Activated B cell treated with CpG ODN at 0.5 μM for 24 hours (primary cell): Measurements from ENCODE around the gene CD276. TPM values are rescaled to one million over a fixed set of nuclear protein-coding genes. Genes with fewer than 3 reads are reported as not detected.

ENCODE experiments used
- ATAC-seq: fragments of 200-7000 bp; cut with Tn5 transposase; one replicate; pipeline ENCODE4 v1.10.0; 2021; ENCODE audit warnings: low read depth, mild to moderate bottlenecking, moderate library complexity
- CTCF ChIA-PET: fragments of 350-600 bp; sonication (Branson Sonifier 250); formaldehyde crosslinking; loops from one replicate; lab custom pipeline; 2021; ENCODE audit warnings: antibody characterized with exemption; lab: Charles Lee
- POLR2A ChIA-PET: fragments of 350-600 bp; sonication (Branson Sonifier 250); formaldehyde crosslinking; loops from one replicate; lab custom pipeline; 2021; ENCODE audit warnings: antibody characterized with exemption; lab: Charles Lee
- DNase-seq: peaks from one replicate; pipeline ENCODE4 v3.0.0; 2022
- H3K27ac Mint-ChIP-seq: one replicate; pipeline ENCODE4 v1.8.0; 2020; ENCODE audit warnings: mixed read lengths
- H3K27me3 Mint-ChIP-seq: one replicate; pipeline ENCODE4 v1.8.0; 2021; ENCODE audit warnings: mixed read lengths
- H3K36me3 Mint-ChIP-seq: one replicate; pipeline ENCODE4 v1.8.0; 2021; ENCODE audit warnings: low read depth, mixed read lengths
- H3K4me1 Mint-ChIP-seq: one replicate; pipeline ENCODE4 v1.8.0; 2021; ENCODE audit warnings: mixed read lengths
- H3K4me3 Mint-ChIP-seq: one replicate; pipeline ENCODE4 v1.8.0; 2020; ENCODE audit warnings: mild to moderate bottlenecking, mixed read lengths
- H3K9me3 Mint-ChIP-seq: one replicate; pipeline ENCODE4 v1.8.0; 2020; ENCODE audit warnings: mixed read lengths
- CTCF ChIP-seq: fragments of 200-600 bp; IDR thresholded peaks from one replicate; pipeline ENCODE4 v1.8.0; 2022; ENCODE audit warnings: antibody characterized with exemption, mild to moderate bottlenecking
- intact Hi-C: fragments of 100-400 bp; cut with micrococcal nuclease; formaldehyde crosslinking; loops from one replicate; pipeline ENCODE4 v1.15.1; 2024
- total RNA-seq: library from RNA; stranded (reverse); gene quantifications from 2 replicates; pipeline ENCODE4 v1.2.3, GENCODE V29; 2022

The CD276 gene
- total RNA-seq, 1 donor from 2014 or later: 0.38 TPM

GRCh38 chr15:73711526-73711925 lies 27.3 kb downstream of the CD276 start:
- H3K27me3 Mint-ChIP-seq: no peaks in the 10 kb centered on the region
- no peaks in the 10 kb centered on the region for H3K36me3 Mint-ChIP-seq
- DNase-seq: no peak
- ATAC-seq: no peak
- POLR2A ChIA-PET: no interaction called here
- CTCF ChIA-PET: no interaction called here
- intact Hi-C loops: no loop called here
- H3K27ac Mint-ChIP-seq: no peak overlapping the region
- H3K9me3 Mint-ChIP-seq: no peaks in the 10 kb centered on the region
- H3K4me1 Mint-ChIP-seq: no peaks in the 10 kb centered on the region
- TF ChIP-seq CTCF: no peak
- H3K4me3 Mint-ChIP-seq: no peak overlapping the region

DNA sequence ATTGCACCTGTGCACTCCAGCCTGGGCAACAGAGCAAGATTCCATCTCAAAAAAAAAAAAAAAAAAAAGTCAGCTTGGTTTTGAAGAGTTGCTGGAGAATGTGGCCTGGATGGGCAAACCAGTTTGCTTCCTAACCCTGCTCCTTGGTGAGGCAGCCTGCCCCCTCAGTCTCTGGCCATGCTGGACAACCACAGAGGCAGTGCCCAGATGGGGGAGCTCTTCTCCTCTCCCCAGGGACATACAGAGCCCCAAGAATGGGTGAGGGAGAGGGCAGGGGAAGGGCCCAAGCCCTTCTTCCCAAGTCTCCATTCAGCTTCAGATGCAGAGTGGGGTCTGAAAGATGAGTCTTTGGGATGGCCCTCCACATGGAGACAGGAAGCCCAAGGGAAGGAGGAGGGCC lies 27.9 kb downstream of the CD276 start:
- POLR2A ChIA-PET: no interaction called here
- H3K9me3 Mint-ChIP-seq: no peaks in the 10 kb centered on the region
- no peak overlapping the region for H3K27ac Mint-ChIP-seq
- H3K4me1 Mint-ChIP-seq: no peaks in the 10 kb centered on the region
- no peak overlapping the region for H3K4me3 Mint-ChIP-seq
- no peak for ATAC-seq
- no peaks in the 10 kb centered on the region for H3K27me3 Mint-ChIP-seq
- intact Hi-C loops: no loop called here
- CTCF ChIA-PET: no interaction called here
- no peaks in the 10 kb centered on the region for H3K36me3 Mint-ChIP-seq
- no peak for DNase-seq
- TF ChIP-seq CTCF: no peak

DNA sequence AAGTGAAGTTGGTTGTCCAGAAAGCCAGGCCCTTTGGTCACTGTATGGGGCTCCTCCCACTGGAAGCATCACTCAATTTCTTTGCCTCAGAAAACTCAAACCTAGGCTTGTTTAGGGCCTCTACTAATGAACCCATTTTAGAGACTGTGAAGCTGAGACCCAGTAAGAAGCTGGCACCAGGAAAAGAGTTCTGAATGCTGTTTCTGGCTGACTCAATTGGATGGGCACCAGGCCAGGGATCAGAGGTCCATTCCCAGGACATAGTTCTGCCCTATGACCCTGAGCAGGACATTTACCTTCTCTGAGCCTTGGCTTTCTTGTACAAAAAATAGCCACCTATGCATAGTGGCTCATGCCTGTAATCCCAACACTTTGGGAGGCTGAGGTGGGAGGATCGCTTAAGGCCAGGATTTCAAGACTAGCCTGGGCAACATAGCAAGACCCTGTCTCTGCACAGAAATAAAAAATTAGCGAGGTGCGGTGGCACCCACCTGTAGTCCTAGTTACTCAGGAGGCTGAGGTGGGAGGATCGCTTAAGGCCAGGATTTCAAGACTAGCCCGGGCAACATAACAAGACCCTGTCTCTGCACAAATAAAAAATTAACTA lies 30.6 kb downstream of the CD276 start:
- Mint-ChIP-seq H3K36me3 (no peaks in the 10 kb centered on the region), H3K4me1 (no peaks in the 10 kb centered on the region), H3K9me3 (no peaks in the 10 kb centered on the region), H3K4me3 (no peak overlapping the region), H3K27me3 (peaks cover 3% of the 10 kb centered on the region), H3K27ac (no peak overlapping the region)
- DNase-seq (no peak), ATAC-seq (no peak)
- ChIA-PET CTCF (no interaction called here), POLR2A (no interaction called here)
- no peak for TF ChIP-seq CTCF
- intact Hi-C loops: no loop called here

- DNase-seq: no peak
- Mint-ChIP-seq H3K27ac (no peak overlapping the region), H3K27me3 (peaks cover 7% of the 10 kb centered on the region), H3K9me3 (no peaks in the 10 kb centered on the region), H3K36me3 (no peaks in the 10 kb centered on the region), H3K4me3 (no peak overlapping the region), H3K4me1 (no peaks in the 10 kb centered on the region)
- ATAC-seq: no peak
- ChIA-PET POLR2A (no interaction called here), CTCF (no interaction called here)
- TF ChIP-seq CTCF: no peak
- intact Hi-C loops: no loop called here
Measured at GRCh38 chr15:73715417-73715816, 31.2 kb downstream of the CD276 start.

DNA sequence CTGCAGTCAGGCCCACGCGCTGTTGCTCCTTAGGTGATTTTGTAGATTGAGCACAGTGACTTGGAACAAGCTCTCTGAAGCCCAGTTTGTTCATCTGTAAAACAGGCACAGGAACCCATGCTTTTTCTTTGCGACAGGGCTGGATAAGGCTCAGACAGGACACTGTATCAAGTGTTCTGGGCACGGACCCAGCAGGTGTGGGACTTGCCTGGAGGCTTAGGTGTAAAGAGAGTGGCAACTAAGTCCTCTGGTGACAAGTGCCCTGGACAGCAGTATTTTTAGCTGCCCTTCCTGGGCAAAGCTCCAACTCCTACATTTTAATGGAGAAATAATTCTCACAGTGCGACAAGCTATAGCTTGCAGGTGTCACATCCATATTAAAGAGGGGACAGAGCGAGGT lies 32.2 kb downstream of the CD276 start:
- Mint-ChIP-seq H3K9me3 (no peaks in the 10 kb centered on the region), H3K27me3 (peaks cover 12% of the 10 kb centered on the region), H3K4me1 (no peaks in the 10 kb centered on the region), H3K36me3 (no peaks in the 10 kb centered on the region), H3K4me3 (no peak overlapping the region), H3K27ac (no peak overlapping the region)
- POLR2A ChIA-PET: interaction anchor here (0.6 kb wide), 1 partner anchor 251 kb away, joined by 4 read pairs; no protein-coding TSS in a partner anchor
- intact Hi-C loops: no loop called here
- TF ChIP-seq CTCF: no peak
- DNase-seq (no peak), ATAC-seq (no peak)
- CTCF ChIA-PET: no interaction called here
